Heart left ventricle (tissue), 16 donors: ENCODE data around the gene COX14. TPM values are rescaled to one million over a fixed set of nuclear protein-coding genes. Genes with fewer than 3 reads are reported as not detected.

Source experiments
- ATAC-seq, 4 donors: fragments of 200-7000 bp; cut with Tn5 transposase; one replicate each; pipeline ENCODE4 v1.9.1; 2020 to 2022; ENCODE audit warnings: moderate library complexity in 4 of 4, mild to moderate bottlenecking in 3 of 4, moderate number of reproducible peaks in 1 of 4
- DNase-seq, 5 donors: peaks; one replicate each; pipeline ENCODE4 v3.0.0-alpha.2; 2020
- H3K27ac ChIP-seq, 12 donors: fragments of 200-600 bp; sonication (generic) in 4 of 12; one replicate each; pipeline versions ENCODE4 v1.5.0 to v1.8.0; 2016 to 2022; ENCODE audit warnings: mild to moderate bottlenecking in 2 of 12
- H3K27me3 ChIP-seq, 9 donors: fragments of 200-600 bp; sonication (generic) in 2 of 9; one replicate each; pipeline versions ENCODE4 v1.5.1 to v1.8.0; 2016 to 2022; ENCODE audit warnings: mild to moderate bottlenecking in 3 of 9
- H3K36me3 ChIP-seq, 9 donors: fragments of 200-600 bp; sonication (generic) in 2 of 9; one replicate each; pipeline versions ENCODE4 v1.5.0 to v1.8.0; 2018 to 2022; ENCODE audit warnings: mild to moderate bottlenecking in 2 of 9
- H3K4me1 ChIP-seq, 12 donors: fragments of 200-600 bp; sonication (generic) in 4 of 12; one replicate each; pipeline versions ENCODE4 v1.5.0 to v1.8.0; 2016 to 2022; ENCODE audit warnings: mild to moderate bottlenecking in 3 of 12
- H3K4me3 ChIP-seq, 12 donors: fragments of 200-600 bp; sonication (generic) in 4 of 12; one replicate each; pipeline versions ENCODE4 v1.5.0 to v1.8.0; 2017 to 2022; ENCODE audit warnings: mild to moderate bottlenecking in 9 of 12, moderate library complexity in 4 of 12
- H3K9me3 ChIP-seq, 12 donors: fragments of 200-600 bp; sonication (generic) in 4 of 12; one replicate each; pipeline versions ENCODE4 v1.5.0 to v1.8.0; 2016 to 2022; ENCODE audit warnings: mild to moderate bottlenecking in 1 of 12
- POLR2A ChIP-seq, 2 donors: fragments of 450-650 bp; IDR thresholded peaks; one replicate each; pipeline ENCODE4 v1.6.1; 2017; ENCODE audit warnings: antibody characterized with exemption in 2 of 2, mild to moderate bottlenecking in 2 of 2, moderate library complexity in 2 of 2
- WGBS, 4 donors: extraction: QIAGEN DNeasy Blood & Tissue Kit in 2 of 4; methylation state at CpG; one replicate each; pipeline versions ENCODE4 v1.1.5 to v1.1.7; 2013 to 2018; 5-methylcytosine and 5-hydroxymethylcytosine counted together
- intact Hi-C, 10 donors: fragments of 100-400 bp; cut with DNase I; formaldehyde crosslinking; loops; one replicate each; pipeline versions ENCODE4 v1.11.1 to v1.14.2; 2022
- polyA plus RNA-seq, 2 donors: library from polyadenylated mRNA; stranded (reverse); fragments of 200-250 nt; gene quantifications; one replicate each; pipeline ENCODE4 v1.2.3, GENCODE V29; 2013
- total RNA-seq, 9 donors: library from RNA; depleted of rRNA in 2 of 9; stranded (reverse); fragments of >200 nt in 2 of 9; fragmentation: NEBNext Ultra II Directional in 3 of 9; extraction: Animal tissue kit (Norgen Biotek cat#: 25700) in 3 of 9; gene quantifications; one replicate each; pipeline versions ENCODE4 v1.1.0 to v1.2.4, GENCODE V29; 2016 to 2023
- TF ChIP-seq, protein P1 (sequence below), 12 donors: fragments of 200-600 bp; sonication (generic) in 4 of 12; IDR thresholded peaks; one replicate each; pipeline versions ENCODE4 v1.5.0 to v1.8.0; 2018 to 2022; ENCODE audit warnings: antibody characterized with exemption in 12 of 12, mild to moderate bottlenecking in 5 of 12
- donor health status: ischemic (EF 13 %, LVEDD 7.1; RV severe dilation, severe dysfunction).
- donor health status: healthy with polysubstance abuse.
- donor health status: DM: no; HTN: yes; CAD: no.
- donor health status: DM: no; HTN: no; CAD: no.
- donor health status: ischemic (EF 25% LVEDD 6.9; RV normal size, moderate dysfunction).
- donor health status: ischemic (EF 25% LVEDD 5.7; RV mildly dilated, moderate dysfunction).
- donor health status: healthy.
- donor health status: DM: yes; HTN: yes; CAD: no.
- donor health status: ischemic (EF 35%, LVEDD 5.7; RV mildly dilated, moderate dysfunction).
- donor health status: nonischemic (EF 11% LVEDD 7.7; RV severe dilation, severe dysfunction).
- donor health status: DM: yes; HTN: yes; CAD: no.
- donor health status: PGD.
- donor health status: ischemic (EF 29% LVEDD 5.4; RV normal size, mild dysfunction).
- donor health status: nonischemic (EF 23%, LVEDD 6.1; RV moderate dilation, normal function).

Gene COX14
- total and polyA plus RNA-seq, 11 donors, result 134 to 217 (median 159) TPM

DNA sequence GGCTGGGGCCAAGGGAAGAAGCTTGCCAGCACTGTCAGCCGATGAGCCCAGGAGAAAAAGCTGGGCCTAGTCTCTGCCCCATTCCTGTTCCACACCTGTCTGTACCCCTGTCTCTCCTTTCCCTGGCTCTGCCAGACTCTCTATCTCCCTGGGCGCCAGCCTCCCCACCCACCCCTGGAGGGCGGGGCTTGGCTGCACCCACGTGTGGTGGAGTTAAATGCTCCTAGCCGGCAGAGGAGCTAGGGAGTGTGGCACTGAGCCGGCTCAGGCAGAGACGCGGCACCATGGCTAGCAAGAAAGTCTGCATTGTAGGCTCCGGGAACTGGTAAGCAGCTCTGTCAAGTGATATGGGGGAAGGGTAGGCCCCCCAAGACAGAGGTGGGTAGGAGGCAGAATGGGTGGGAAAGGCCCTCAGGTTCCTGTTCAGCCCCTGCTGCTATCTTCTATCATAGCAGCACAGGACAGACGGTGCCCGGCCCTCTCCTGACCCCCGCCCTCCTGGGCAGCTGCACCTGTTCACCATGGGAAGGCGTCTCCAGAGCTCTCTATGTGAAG lies 8.2 kb upstream of the COX14 start, which contains the start of gene GPD1:
TSS of gene GPD1 (plus strand) at position 242 of the 555 bp plus-strand sequence. CDS start at position 285, 43 bp downstream.
- no peaks in the 10 kb centered on the region for H3K9me3 ChIP-seq
- intact Hi-C loops, result no loop called here
- no peaks in the 10 kb centered on the region for H3K27me3 ChIP-seq
- TF ChIP-seq, protein P1, sequence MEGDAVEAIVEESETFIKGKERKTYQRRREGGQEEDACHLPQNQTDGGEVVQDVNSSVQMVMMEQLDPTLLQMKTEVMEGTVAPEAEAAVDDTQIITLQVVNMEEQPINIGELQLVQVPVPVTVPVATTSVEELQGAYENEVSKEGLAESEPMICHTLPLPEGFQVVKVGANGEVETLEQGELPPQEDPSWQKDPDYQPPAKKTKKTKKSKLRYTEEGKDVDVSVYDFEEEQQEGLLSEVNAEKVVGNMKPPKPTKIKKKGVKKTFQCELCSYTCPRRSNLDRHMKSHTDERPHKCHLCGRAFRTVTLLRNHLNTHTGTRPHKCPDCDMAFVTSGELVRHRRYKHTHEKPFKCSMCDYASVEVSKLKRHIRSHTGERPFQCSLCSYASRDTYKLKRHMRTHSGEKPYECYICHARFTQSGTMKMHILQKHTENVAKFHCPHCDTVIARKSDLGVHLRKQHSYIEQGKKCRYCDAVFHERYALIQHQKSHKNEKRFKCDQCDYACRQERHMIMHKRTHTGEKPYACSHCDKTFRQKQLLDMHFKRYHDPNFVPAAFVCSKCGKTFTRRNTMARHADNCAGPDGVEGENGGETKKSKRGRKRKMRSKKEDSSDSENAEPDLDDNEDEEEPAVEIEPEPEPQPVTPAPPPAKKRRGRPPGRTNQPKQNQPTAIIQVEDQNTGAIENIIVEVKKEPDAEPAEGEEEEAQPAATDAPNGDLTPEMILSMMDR (IDR thresholded peaks at IDR 0.05), result peak in 1 of 12 donors; percentile 11
- TF ChIP-seq POLR2A (IDR thresholded peaks at IDR 0.05), result peak in 1 of 2 donors; percentile 28
- WGBS, 4 donors, result 20 to 32% (median 22%) methylated on average over 13 of the region's 13 CpGs
- H3K36me3 ChIP-seq, result peaks cover 0 to 32% (median 19%) of the 10 kb centered on the region in 9 donors
- DNase-seq, result peak; percentile 61 to 81 (median 77)
- ATAC-seq, result peak; percentile 87 to 94 (median 91)
- H3K4me1 ChIP-seq, result peaks cover 2 to 36% (median 18%) of the 10 kb centered on the region in 12 donors
- H3K27ac ChIP-seq, result peak within 1 kb of the TSS in 5 of 12 donors; percentile 6 to 56 (median 27)
- H3K4me3 ChIP-seq, result peak within 1 kb of the TSS in 5 of 12 donors; percentile 13 to 40 (median 29)

DNA sequence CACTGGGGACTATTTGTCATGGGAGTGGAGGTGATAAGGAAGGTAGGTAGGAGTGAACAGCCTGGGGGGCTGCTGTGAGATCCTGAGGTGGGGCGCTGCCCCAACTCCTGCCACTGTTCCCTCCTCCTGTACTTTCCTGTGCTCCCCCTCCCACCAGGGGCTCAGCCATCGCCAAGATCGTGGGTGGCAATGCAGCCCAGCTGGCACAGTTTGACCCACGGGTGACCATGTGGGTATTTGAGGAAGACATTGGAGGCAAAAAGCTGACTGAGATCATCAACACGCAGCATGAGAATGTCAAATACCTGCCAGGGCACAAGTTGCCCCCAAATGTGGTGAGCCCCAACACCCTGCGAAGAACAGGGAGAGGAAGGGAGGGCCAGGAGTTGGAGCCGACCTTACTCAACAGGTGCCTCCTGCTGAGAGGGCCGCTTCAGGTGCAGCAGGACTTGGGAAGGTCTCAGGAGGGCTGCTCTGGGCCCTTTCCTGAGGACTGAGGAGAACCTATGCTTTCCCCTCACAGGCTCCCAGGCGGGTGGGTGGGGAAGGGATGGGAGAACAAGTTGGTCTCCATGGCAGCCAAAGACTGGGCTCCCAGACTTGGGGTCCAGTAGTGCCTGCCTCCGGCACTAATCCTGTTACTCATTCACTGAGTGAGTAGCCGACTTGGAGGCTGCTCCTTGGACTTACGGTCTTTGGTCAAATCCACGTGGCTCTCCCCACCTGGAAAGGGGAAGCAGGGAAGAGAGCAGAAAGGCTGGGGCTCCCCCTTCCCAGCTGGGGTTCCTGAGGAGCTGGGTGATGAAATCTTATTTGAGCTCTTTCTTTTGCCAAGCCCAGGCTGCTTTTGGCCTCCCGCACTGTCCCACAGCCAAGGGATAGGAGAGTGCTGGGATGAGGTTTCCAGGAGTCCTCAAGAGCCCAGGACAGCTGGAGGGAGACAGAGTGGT lies 7.3 kb upstream of the COX14 start:
- ATAC-seq (no peak), DNase-seq (no peak)
- Histone ChIP-seq H3K4me3 (peak overlapping the region in 3 of 12 donors; percentile 13 to 40 (median 32)), H3K9me3 (no peaks in the 10 kb centered on the region), H3K4me1 (peaks cover 2 to 44% (median 25%) of the 10 kb centered on the region in 12 donors), H3K27ac (peak overlapping the region in 4 of 12 donors; percentile 24 to 56 (median 39)), H3K36me3 (peaks cover 0 to 24% (median 11%) of the 10 kb centered on the region in 9 donors), H3K27me3 (no peaks in the 10 kb centered on the region)
- TF ChIP-seq, protein P1 (IDR thresholded peaks at IDR 0.05), result no peak
- WGBS, 4 donors, result 76 to 84% (median 82%) methylated on average over 9 to 14 of the region's 14 CpGs
- intact Hi-C loops, result no loop called here

DNA sequence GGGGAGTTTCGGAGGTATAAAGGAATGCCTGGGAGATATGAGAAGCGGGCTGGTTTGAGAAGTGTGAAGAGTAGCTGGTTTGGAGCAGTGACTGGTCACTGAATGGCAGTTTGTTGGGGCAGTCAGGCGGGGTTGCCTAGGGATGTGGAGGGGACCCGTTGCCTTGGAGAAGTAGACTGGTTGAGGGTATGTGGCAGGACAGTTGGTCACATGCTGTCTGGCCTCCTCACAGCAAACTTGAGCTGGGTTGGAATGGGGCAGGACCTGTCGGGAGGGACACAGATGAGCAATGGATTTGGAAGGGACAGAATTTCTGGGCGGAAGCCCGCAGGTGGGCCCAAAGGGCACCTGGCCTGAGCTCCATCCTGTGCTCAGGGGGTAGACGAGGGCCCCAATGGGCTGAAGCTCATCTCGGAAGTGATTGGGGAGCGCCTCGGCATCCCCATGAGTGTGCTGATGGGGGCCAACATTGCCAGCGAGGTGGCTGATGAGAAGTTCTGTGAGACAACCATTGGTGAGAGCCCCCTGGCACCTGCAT lies 6.1 kb upstream of the COX14 start:
- intact Hi-C loops, result no loop called here
- WGBS, 4 donors, result 94 to 95% (median 95%) methylated on average over 11 to 12 of the region's 12 CpGs
- DNase-seq, result no peak
- peaks cover 2 to 57% (median 38%) of the 10 kb centered on the region in 12 donors for H3K4me1 ChIP-seq
- no peak overlapping the region for H3K27ac ChIP-seq
- H3K9me3 ChIP-seq, result no peaks in the 10 kb centered on the region
- H3K4me3 ChIP-seq, result no peak overlapping the region
- TF ChIP-seq, protein P1 (IDR thresholded peaks at IDR 0.05), result no peak
- TF ChIP-seq POLR2A (IDR thresholded peaks at IDR 0.05), result no peak
- no peak for ATAC-seq
- H3K27me3 ChIP-seq, result no peaks in the 10 kb centered on the region
- H3K36me3 ChIP-seq, result peaks cover 0 to 11% (median 0%) of the 10 kb centered on the region in 9 donors
